ENCODE results near the gene ULK3.

DNA sequence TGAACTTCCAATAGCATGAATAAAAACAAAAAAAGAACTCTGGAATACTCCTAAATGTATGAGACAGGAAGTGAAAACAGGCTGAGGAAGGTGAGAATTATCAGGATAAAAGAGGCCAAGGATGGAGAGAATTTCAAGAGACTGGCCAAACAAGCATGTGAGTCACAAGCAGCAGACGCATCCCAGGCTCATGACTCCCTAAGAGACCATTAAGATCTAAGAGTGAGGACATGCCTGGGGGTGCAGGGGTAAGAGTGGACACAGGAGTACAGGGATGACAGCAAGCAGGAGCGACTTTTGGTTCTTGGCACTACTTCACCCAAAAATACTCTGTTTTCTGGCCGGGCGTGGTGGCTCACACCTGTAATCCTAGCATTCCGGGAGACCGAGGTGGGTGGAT, 23.1 kb upstream of the ULK3 start:
- TF ChIP-seq CTCF (IDR thresholded peaks at IDR 0.05) (no peak), POLR2A (IDR thresholded peaks at IDR 0.05) (no peak)
